GM19023 (cell line): ENCODE data around the gene LAD1.

Source experiments
- ATAC-seq: cut with Tn5 transposase; IDR thresholded peaks from one replicate; pipeline ENCODE4 v1.9.1; 2021; ENCODE audit warnings: mild to moderate bottlenecking, moderate library complexity; ENCODE audit not compliant: unreplicated experiment

The LAD1 gene

DNA sequence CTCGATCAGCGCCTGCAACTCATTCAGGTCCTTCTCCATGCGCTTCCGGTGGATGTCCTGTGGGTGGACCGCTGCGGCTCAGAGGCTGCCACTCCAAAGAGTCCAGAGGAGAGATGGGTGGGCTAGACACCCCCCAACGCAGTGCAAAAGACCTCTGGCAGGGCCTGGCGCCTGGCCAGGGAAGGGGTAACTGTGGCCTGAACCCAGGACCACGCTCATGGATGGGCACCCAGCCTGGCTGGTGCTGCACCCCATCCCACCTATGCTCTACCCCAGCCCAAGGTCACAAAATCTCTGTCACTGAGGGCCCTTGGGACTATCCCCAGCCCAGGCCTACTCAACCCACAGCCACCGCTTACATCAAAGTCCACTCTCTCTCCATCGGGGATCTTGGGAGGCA, 33.9 kb downstream of the LAD1 start:
- ATAC-seq = no peak

DNA sequence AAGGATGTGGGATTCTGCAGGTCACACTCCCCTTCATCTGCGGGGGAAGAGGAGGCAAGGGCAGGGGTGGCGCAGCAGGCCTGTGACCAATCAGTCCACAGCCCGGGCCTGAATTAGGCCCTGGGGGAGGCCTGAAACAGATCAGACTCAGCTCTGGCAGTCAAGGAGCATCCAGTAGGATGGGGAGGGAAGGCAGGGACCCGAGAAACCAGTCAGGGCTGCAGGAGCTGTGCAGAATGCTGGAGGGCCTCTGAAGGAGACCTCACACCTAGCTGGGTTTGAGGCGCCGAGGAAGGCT, 34.4 kb downstream of the LAD1 start:
- no peak for ATAC-seq

DNA sequence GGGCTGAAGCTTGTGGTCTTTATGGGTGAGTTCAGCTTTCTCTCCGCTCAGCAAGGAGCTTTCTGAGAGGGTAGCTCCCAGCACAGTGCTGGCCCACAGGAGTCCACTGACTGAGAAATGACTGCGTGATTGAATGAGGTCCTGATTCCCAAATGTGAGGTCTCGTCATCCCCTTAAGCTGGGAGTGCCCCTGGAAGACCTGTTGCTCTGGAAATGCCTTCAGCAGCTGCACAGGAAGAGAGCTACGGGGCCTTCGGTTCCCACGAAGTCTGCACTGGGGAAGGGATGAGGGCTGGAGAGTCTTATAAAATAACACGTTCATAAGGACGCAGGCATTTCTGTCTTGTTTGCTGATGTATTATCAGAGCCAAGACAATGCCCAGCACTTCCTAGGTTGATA, 35.7 kb downstream of the LAD1 start:
- no peak for ATAC-seq

DNA sequence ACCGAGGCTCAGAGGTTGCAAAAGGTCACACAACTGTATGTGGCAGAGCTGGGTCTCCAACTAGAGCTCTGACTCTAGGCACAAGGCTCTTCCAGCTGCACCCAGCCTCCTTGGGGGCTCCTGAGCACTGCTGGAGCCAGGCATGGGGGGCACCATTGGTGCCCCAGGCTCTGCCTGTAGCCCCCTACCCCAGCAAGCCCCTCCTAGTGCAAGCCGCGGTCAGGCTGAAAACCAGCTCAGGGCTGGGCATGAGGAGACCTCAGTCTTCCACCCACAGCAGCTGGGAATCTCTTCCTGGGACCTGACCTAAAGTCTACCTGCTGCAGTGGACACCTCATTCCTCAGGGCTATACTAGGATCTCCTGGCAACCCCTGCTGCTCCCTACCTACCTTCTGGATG, 36.2 kb downstream of the LAD1 start:
- ATAC-seq = no peak

DNA sequence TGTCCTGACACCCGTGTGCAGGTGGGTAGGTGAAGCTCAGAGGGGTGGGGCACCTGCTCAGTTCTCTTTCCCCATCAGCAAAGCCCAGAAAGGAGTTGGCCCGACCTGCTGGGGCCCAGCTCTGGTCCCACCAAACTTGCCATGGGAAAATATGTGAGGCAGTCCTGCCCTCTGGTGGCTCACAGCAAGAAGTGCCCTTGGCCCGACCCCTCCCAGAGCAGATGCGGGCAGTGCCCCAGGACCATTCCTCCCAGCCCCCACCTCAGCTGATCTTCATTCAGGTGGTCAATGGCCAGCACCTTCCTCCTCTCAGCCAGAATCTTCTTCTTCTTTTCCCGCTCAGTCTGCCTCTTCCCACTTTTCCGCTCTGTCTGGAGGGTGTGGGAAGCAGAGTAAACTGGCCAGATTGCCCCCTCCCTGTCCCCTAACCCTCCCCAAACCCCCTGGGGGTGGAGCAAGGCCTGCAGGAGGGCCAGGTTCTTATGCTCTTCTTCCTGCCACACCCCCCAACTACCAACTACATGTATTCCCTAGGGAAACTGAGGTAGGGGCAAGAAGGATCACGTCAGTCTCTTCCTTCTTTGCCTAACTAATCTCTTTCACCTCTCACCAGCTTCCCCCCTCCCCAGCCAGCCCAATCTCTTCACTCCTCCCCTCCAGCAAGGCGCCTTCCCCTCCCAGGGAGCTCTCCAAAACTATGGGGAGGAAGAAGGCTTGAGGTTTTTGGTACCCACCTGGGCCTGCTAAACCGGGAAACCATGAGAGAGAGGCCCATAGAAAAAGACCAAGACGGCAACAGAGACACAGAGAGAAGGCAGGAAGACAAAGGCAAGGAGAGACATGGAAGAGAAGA, 37.2 kb downstream of the LAD1 start:
- no peak for ATAC-seq

DNA sequence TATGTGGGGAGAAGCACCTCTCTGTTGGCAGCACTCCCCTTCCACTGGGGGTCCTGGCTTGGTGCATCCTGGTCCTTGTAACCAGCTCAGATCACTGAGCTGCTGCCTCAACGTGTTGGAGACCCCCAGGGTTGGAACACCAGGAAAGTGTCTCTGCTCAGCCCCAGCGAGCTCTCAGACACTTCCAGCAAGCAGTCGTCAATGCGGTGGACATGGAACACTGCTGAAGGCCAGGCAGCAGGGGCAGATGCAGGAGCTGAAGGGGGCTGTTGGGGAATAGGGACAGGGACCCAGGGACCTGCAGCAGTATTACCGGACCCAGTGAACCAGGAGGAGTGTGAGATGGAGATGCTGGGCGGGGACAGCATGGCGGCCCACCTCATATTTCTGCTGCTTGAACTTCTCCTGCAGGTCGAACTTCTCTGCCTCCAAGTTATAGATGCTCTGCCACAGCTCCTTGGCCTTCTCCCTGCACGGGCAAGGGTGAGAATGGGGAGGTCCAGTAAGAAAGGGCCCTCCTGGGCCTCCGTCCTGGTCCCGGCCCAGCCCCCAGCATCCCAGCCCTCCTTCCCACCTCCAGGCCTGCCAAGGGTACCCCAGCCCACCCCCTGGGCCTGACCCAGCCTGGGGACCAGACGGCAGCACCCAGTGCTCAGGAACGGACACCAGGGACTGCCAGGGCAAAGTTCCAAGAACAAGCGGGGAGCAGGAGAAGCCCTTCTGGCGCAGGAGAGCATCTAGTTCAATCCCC, 38.0 kb downstream of the LAD1 start:
- ATAC-seq = no peak

DNA sequence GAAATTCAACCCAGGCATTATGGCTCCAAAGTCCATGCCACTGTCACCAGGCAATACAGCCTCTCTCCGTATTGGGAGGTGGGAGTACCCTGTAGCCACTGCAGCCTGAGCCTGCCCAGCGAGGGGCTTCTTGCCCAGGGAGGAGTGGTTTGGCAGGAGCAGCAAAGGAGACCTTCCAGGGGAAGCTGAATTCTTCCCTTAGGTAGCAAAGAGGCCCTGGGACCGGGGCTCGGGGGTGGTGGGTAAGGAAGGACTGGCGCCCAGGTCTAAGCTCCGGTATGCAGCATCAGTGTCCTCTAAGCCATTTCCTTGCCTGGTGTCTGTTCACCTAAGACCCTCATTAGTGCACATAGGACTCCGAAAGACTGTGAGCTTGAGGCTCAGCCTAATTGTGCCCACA, 38.6 kb downstream of the LAD1 start:
- no peak for ATAC-seq

DNA sequence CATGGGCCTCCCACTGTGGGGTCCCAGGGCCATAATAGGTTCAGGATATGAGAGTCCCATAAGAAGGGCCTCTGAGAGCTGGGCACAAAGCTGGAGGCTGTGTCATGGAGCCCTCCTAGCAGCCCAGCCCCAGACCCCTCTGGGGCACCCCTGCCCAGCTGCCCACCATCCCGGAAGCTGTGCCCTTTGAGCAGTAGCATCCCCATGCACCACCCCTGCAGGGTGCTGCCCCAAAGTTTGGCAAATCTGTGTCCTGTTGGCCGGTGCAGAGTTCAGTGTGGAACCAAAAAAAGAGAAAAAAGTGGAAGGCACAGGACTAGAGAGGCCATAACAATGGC, 39.3 kb downstream of the LAD1 start:
- no peak for ATAC-seq

DNA sequence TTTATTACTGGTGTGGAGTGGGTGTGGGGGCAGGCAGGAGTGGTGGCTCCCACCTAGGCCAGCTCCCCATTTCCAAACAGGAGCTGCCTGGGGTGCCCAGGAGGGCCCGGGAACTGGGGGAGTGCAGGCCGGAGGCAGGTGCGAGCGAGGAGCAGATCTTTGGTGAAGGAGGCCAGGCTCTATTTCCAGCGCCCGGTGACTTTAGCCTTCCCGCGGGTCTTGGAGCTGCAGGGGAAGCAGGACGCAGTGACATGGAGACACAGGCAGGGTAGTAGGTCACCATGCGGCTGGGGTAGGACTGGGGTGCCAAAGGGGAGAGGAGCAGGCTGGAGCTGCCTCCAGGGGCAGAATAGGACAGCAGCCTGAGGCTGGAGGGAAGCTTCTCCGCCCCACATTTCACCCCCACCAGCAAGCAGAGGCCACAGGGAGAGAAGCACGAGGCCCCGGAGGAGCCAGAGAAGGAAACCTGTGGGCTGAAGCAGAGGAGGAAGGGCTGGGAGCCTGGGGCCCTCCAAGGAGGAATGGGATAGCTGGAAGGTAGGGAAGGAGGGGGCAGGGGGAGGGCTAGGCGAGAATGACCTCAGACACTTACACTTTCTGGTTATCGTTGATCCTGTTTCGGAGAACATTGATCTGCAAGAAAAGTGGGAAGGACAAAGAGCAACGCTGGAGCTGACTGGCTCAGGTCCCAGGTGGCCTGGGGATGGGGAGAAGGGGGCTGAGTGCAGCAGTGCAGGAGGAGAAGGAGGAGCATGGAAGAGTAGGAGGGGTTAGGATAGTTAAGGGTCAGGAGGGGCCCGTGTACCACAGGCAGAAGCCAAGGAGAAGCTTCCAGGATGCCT, 39.9 kb downstream of the LAD1 start:
- no peak for ATAC-seq

DNA sequence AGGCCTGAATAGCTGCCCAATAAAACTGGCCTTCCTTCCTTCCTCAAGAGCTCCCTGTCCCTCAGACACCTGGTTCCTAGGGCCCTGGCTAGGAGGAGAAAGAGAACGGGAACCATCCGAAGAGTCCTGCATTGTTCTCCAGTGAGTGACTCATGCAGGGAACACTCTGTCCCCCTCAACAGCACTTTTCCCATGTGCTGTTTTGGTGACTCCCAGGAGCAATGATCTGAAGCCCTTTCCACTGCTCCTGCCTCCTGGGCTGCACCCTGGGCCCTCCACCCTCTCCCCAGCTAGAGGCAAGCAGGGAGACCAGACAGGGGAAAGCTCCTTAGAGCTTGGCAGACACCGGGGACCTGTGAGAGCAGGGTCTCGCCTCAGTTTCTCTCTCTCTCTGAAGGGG, 40.5 kb downstream of the LAD1 start:
- no peak for ATAC-seq

DNA sequence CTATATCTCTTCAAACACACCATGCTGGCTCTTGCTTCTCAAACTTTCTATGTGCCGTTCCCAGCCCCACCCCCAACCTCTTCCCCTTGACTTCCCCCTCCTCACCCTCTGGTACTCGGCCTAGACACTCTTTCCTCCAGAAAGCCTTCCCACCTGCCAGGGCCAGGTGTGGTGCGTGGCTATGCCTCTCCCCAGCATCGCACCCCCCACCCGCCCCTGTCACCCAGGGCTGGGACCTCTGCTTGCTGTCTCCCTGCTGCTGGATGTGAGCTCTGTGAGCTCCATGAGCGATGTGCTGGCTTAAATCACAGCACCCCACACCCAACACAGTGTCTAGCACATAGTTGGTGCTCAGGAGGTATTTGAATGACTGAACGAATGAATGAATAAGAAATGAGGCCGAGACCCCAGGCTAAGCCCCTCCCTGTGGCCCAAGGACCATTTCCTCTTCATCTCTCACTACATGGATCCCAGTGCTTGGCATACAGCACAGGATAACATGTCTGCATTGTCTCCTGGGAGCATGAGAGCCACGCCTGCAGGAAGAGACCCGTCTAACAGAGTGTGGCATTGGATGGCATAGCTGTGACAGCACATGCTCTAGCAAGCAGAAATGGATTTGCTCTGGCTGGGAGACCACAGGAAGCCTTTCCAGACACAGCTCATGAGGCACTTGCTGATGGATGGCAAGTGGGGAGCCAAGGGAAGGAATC, 41.3 kb downstream of the LAD1 start:
- no peak for ATAC-seq

DNA sequence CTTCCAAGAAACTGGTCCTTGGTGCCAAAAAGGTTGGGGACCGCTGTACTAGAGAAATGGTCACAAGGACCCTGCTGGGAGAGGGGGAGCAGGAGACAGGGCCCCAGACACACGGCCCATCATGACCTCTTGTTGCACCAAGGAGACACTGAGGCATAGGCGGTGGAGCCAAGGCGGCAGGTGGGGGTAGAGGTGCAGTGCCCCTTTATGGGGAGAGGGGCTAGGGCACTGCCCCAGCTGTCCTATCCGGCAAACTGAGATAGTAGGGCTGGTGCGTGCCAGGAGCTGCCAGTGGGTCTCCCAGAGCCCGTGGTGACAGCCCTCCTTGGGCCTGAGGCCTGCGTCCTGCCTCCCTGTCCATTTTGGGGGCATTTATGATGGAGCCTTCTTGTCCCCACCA, 41.9 kb downstream of the LAD1 start:
- ATAC-seq = no peak

DNA sequence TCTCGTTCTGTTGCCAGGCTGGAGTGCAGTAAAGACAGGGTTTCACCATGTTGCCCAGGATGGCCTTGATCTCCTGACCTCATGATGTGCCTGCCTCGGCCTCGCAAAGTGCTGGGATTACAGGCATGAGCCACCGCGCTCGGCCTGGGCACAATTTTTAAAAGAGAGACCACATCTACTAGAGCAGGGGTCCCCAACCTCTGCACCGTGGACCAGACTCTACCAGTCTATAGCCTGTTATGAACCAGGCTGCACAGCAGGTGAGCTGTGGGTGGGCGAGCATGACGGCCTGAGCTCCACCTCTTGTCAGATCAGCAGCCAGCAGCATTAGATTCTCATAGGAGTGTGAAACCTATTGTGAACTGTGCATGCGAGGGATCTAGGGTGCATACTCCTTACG, 42.4 kb downstream of the LAD1 start:
- no peak for ATAC-seq

DNA sequence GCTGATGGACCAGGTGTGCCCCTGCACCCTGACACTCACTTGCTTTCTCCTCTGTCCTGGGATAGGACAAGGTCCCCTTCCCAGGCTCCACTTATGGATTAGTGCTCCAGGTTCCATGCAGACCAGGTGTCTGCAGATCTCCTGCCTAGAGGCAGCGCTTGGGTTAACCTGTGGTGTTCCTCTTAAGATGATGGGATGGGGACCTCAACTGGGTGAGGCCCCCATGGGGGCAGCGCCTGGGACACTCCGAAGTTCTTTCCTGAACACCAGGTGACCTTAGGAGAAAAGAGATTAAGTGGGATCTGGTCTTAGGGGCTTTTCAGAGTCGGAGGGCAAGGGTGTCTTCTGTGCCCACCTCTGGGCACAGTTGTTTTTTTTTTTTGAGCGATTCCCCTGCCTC, 42.9 kb downstream of the LAD1 start:
- no peak for ATAC-seq

DNA sequence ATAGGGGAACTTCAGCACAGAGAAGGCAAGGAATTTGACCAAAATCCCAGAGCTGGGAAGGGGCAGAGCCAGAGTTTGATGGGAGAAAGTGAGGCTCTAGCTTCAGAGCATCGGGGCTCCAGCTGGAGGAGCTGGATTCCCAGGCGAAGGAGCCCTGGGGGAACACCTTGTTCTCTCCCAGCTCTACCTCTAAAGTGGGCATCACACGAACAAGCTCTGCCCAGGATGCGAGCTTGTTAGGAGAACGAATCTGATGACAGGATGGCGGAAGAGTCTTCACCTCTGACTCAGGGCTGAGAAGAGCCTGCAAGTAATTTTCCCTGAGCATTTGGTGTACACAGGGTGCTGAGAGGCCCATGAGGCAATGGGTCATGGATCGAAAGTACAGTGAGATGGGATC, 43.7 kb downstream of the LAD1 start:
- no peak for ATAC-seq

DNA sequence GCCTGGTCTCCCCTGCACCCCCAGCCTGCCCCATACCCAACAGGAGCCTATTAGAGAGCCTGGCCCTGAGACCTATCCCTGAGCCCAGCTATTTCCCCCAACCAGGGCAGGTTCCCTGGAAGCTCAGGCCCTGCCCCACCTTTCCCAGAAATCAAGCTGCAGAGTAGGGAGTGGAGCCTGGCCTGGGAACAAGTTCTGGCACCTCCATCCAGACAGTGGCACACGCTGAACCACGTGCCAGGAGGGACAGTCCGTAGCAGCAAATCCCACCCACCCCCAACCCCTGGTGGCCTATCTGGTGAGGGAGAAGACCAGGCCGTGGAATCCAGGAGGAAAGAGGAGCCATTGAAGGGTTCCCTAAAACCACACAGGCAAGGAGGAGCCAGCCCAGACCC, 44.2 kb downstream of the LAD1 start:
- no peak for ATAC-seq

DNA sequence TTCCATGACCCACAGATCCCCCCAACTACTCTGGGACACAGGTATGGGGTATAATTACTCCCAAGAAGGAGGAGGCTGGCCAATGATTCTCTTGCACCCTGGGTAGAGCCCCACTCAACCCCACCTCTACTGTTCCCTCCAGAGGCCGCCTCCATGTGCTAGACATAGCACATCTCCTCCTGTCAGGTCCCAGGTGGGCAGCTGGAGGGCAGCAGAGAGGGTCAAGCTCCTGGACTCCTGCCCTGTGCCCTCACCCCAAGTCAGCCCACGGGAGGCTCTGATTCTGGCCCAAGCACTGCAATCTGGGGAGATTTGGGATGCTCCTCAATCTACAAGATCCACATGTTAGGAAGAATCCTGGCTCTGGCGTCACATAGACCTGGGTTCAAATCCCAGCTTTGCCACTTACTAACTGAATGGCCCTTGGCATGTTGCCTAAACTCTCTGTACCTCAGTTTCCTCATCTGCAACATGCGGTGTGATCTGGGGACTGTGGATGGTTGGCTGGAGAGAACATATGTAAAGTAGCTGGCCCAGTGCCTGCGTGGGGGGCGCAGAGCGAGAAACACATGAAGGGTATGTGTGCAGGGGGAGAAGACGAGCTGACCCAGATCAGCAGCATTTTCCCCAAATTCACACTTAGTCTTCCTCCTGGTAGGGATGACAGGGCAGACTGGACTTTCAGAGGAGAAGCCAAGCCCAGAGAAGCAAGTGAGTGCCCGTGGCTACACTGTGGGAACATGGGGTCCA, 44.8 kb downstream of the LAD1 start:
- no peak for ATAC-seq

DNA sequence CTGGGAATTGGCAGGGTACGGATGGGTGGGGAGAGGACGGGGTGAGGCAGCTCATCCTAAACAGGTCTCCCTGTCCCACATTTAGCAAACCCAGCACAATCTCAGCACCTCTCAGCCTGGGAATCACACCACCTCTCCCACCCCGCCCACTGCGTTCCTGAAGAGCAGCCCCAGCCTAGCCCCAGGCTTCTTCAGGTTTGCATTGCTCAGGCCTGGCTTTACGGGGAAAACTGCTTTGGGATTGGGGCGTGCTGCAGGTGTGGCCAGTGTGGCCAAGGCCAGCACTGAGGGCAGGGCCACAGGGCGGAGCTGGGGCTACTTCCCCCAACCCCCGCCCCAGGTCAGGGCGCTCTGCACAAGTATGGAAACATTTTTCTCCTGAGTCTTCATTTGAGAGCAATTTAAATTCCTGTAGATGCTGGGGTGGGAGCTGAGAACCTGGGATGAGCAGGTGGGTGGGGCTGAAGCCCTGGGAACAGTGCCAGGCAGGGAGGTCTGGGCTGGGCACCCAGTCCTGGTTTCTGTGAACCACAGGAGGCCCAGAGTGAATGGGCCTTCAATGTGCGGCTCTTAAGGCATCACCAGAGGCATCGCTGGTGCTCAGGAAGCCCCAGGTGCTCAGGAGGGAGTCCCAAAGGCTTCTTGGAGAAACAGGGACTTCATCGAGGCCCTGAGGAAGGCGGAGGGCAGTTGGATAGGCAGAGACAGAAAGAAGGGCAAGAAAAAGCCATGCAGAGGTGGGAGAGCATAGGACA, 45.8 kb downstream of the LAD1 start:
- no peak for ATAC-seq

DNA sequence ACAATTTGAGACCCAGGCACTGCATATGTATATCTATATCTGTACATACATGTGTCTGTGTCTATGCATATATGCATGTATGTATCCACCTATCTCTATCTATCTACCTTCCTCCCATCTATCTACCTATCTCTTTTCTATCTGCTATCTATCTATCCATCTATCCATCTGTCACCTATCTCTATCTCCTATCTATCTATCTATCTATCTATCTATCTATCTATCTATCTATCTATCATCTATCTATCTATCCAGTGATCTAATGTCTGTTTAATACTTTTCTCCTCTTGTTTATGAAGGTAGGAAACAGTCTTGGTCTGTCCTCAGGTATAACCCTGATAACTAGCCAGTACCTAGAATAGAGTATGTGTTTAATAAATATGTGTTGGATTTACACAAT, 47.5 kb downstream of the LAD1 start:
- no peak for ATAC-seq

DNA sequence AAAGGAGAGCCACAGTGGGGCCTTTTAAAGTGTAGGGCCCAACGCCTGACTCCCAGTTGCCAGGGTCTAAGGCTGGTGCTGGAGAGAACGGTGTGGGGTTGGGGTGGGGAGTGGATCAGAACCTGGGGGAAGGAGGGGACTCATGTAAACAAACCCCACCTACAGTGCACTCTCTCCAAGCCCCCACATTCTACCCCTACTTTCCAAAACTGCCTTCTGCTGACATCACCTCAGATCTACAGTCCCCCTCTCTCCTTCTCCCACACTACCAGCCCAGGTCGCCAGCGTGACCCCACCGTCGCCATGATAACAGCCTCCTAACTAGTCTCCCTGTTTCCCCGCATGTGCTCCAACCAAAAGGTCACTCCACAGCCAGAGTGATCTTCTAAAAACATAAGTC, 48.2 kb downstream of the LAD1 start:
- ATAC-seq = no peak
